ACHN (cell line): ENCODE data around the gene DDX46.

ENCODE experiments used
- DNase-seq: peaks from one replicate; pipeline ENCODE4 v3.0.0-alpha.2; 2015
- in situ Hi-C: cut with HindIII; loops from 2 replicates; pipeline ENCODE4 v1.10.0; 2017; ENCODE audit warnings: low sequenced_read_pairs, low pct_ligation_motif_present, low pct_unique_long_range_greater_than_20kb

The DDX46 gene

DNA sequence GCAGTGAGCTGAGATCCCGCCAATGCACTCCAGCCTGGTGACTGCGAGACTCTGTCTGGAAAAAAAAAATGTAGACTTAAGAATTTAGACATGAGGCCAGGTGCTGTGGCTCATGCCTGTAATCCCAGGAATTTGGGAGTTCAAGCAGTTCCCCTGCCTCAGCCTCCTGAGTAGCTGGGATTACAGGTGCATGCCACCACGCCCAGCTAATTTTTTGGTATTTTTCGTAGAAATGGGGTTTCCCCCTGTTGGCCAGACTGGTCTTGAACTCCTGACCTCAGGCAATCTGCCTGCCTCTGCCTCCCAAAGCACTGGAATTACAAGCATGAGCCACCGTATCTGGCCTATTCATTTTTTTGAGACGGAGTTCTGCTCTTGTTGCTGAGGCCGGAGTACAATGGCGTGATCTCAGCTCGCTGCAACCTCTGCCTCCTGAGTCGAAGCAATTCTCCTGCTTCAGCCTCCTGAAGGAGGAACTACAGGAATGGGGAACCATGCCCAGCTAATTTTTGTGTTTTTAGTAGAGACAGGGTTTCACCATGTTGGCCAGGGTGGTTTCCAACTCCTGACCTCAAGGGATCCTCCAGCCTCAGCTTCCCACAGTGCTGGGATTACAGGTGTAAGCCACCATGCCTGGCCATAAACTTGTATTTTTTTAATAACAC lies 14.0 kb downstream of the DDX46 start:
- in situ Hi-C loops, result no loop called here
- DNase-seq, result no peak

DNA sequence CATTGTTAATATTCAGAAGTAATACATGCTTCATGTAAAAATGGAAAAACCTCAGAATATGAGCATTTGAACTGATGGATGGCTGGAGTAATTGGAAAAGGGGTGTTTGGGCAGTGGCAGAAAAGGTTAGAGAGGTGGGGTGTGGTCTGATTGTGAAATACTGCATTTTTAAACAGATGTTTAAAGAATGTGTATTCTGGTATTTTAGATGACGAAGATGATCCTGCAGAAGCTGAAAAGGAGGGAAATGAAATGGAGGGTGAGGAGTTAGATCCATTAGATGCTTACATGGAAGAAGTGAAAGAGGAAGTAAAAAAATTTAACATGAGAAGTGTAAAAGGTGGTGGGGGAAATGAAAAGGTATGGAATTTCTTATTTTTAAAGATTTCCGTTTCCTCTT lies 18.8 kb downstream of the DDX46 start:
- no peak for DNase-seq
- in situ Hi-C loops, result no loop called here

DNA sequence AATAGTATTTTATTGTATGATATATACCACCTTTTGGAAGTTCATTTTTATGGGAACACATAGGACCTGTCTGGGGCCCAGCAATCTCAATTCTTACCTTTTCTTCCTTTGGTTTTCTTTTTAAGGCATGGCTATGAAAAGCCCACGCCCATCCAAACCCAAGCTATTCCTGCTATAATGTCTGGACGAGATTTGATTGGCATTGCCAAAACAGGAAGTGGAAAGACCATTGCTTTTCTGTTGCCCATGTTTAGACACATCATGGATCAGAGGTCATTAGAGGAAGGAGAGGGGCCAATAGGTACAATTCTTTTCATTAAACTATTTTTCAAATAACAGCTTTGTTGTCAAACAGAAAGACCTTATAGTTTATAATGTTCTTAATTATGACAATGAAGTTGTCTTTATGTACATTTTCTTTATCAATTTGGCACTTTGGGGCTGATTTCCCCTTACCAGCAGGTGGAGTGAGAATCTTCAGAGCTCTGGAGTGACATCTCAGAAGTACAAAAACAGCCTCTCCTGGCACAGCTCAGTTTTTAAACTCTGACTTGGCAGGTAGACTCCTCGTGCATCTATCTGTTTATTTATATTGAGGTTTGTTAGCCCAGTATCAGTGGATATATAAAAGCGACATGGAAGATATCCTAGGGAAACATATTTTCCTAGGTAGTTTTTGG lies 25.8 kb downstream of the DDX46 start:
- in situ Hi-C loops, result no loop called here
- peak; percentile 5 for DNase-seq

DNA sequence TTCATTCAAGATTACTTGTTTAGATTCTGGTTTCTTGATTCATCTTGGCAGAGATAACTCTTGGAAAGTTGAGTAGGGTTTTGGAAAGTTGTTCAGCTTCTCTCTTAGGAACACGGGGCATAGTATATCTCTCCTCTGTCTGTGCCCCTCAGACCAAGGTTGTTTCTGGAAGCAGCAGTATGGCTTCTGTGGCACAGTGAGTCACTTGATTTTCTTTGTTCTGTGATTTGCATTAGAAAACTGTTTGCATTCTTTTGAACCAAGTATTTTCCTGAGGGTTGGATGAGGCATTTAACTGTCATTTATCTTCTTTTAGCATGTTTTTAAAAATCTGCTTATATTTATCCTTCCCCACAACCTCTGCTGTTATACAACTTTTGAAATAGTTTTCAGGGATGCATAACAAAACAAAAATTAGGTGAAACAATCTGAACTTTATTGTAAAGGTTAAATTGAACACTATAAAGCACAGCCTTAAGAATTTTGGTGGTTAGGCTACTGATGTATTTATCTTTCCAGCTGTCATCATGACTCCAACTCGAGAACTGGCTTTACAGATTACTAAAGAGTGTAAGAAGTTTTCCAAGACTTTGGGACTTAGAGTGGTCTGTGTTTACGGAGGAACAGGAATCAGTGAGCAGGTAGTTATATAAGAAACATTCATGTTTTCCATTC lies 26.5 kb downstream of the DDX46 start:
- in situ Hi-C loops, result no loop called here
- DNase-seq, result no peak

DNA sequence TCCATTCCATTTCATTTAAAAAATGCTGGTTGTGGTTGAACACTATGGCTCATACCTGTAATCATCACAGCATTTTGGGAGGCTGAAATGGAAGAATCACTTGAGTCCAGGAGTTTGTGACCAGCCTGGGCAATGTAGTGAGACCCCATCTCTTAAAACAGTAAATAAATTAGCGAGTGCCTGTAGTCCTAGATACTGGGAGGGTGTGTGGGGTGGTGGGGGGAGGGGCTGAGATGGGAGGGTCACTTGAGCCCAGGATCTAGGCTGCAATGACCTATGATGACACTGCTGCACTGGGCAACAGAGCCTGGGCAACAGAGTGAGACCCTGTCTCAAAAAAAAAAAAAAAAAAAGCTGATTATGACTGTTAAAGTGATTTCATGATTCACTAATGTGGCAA lies 29.1 kb downstream of the DDX46 start:
- no peak for DNase-seq
- in situ Hi-C loops, result no loop called here

DNA sequence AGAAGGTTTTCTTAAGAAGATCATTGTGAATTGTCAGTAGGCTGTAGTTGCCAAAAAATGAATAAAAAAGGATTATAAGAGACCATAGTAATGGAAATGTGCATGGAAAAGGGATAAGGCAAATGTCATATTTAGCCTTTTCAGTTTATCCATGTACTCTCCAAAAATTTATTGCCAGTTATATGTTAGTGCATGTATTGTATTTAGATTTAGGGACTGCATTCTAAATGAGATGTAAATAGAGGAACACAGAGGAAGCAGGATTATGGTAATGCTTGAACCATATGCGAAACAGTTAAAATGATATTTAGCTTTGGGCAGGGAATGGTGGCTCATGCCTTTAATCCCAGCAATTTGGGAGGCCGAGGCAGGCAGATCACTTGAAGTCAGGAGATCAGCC lies 33.0 kb downstream of the DDX46 start:
- in situ Hi-C loops, result no loop called here
- no peak for DNase-seq

DNA sequence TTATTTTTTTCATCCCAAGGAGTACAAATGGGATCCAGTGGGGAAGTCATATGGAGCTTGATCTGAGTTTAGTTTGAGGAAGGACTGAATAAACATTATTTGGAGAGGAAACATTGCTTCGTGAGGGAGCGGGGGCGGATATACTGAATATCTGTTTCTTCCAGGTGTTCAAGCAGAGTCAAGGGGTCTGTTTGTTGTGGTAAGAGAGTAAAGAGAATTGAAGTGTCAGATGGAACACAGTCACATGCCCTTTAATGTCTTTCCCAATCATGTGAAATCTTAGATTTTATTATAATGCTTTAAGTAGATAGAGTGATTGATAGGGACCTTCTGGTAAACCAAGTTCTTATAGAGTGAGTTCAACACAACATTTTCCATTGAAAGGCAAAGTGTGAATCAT lies 33.7 kb downstream of the DDX46 start:
- DNase-seq, result no peak
- in situ Hi-C loops, result no loop called here

DNA sequence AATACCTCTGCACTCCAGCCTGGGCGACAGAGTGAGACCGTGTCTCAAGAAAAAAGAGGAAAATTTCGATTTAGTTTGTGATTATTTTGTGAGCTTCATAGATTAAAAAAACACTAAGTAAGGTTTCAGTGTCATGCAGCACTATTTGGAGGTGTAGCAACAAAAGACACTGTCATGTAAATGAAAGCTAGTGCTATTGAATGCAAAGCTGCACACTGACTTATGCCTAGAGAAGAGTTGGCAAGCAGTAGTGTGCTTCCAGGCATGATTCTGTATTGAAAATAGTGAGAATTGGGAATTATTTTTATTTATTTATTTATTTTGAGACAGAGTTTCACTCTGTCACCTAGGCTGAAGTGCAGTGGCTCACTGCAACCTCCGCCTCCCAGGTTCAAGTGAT lies 34.5 kb downstream of the DDX46 start:
- in situ Hi-C loops, result no loop called here

DNA sequence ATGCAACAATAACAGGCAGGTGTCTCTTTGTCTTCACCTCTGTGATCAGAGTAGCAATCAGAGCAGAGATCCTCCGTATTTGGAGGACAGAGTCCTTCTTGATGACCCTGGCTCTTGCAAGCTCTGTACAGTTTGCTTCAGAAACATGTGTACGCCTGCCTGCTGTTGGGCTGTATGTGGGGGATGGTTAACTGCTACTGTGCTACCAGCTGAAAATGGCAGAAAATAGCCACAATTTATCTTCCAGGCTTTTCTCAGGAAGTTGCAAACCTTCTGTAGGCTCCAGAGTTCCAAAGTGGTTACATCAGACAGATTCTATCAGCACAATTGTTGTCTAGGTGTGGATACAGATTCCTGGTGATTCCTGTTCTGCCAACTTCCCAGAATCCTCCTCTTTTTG lies 35.5 kb downstream of the DDX46 start:
- in situ Hi-C loops, result no loop called here
- DNase-seq, result no peak

More for the DNA sequence above, 34.5 kb downstream of the DDX46 start:
- DNase-seq, result no peak

DNA sequence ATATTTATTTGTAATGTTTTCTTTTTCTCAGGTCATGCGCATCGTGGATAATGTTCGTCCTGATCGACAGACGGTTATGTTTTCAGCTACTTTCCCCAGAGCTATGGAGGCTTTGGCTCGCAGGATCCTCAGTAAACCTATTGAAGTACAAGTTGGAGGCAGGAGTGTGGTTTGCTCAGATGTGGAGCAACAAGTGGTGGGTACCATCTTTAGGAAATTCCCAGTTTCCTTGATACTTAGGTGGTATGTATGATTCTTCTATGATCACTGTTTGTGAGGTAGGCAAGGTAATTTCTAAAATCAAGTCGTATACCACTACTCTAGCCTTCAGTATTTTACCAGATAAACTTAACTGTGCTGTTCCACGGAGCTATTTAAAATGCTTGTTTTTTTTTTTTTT lies 36.2 kb downstream of the DDX46 start:
- in situ Hi-C loops, result no loop called here
- no peak for DNase-seq

DNA sequence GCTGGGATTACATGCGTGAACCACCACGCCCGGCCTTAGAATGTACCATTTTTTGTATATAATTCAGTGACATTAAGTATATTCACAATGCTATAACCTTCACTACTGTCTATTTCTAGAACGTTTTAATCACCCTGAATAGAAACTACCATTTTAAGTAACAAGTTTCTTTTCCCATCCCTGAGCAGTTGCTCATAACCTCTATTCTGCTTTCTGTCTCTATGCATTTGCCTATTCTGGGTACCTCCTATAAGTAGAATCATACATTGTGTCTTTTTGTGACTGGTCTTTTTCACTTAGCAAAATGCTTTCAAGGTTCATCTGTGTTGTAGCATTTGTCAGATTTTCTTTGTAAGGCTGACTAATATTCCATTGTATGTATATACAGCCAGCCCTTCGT lies 39.9 kb downstream of the DDX46 start:
- in situ Hi-C loops, result no loop called here
- no peak for DNase-seq

DNA sequence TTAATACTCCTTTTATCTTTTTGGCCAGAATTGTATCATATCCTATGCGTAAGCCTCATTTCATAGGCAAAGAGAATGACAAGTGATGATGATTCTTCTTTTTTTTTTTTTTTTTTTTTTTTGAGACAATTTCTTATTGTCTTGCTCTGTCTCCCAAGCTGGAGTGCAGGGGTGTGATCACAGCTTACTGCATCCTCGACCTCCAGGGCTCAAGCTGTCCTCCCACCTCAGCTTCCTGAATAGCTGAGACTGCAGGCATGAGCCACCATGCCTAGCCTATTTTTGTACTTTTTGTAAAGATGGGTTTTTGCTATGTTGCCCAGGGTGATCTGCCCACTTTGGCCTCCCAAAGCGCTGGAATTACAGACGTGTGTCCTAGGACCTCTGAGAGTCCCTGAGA lies 45.2 kb downstream of the DDX46 start:
- DNase-seq, result no peak
- in situ Hi-C loops, result no loop called here

DNA sequence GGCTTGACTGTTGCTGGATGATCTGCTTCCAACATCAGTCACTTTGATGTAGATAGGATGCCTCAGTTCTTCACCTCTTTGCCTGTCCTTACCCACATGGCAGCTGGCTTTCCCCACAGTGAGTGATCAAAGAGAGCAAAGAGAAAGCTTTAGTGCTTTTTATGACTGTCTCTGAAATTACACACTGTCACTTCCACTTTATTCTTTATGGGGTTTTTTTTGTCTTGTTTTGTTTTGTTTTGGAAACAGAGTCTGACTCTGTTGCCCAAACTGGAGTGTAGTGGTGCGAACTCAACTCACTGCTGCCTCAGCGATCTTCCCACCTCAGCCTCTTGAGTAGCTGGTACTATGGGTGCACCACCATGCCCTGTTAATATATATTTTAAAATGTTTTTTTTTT lies 54.8 kb downstream of the DDX46 start:
- in situ Hi-C loops, result no loop called here
- no peak for DNase-seq

DNA sequence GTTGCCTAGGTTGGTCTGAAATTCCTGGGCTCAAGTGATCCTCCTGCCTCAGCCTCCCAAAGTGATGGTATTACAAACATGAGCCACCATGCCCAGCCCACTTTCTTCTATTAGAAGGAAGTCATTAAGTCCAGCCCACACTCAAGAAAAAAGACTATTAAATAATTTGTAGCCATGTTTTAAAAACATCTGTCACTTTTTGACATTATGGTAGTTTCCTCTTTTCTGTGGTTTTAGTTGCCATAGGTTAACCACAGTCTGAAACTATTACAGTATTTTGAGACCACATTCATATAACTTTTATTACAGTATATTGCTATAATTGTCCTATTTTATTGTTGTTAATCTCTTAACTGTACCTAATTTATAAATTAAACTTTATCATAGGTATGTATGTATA lies 55.2 kb downstream of the DDX46 start:
- in situ Hi-C loops, result no loop called here
- no peak for DNase-seq

DNA sequence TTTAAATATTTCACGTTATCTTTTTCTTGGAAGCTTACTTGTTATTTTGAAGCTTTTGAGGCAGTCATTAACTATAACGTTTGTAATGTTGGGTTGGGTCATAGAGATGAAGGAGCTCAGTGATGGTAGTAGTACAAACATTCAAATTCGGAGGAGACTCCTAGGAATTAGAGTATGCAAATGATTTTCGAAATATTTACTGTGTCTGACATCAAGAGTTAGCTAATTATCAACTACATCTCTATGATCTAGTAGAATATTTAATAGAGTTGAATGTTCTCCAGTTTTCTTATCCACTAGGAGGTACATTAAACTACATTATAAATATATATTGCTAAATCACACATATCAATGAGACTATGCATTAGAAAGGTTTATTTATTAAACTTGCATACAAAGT lies 58.4 kb downstream of the DDX46 start:
- in situ Hi-C loops, result no loop called here
- no peak for DNase-seq

DNA sequence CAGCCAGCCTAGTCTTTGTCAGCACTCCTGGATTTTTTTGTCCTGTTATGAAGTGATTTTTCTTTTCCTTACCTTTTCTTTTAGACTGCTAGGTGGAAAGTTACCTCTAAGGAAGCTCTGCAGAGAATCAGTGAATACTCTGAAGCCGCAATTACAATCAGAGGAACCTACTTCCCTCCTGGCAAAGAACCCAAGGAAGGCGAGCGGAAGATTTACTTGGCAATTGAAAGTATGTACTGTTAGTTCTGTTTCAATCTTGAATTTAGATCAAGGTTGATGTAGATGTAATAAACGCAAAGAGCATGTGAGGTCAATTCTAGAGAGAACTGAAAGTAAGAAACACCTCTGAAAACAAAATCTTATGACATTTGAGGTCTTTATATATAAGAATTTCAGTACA lies 60.2 kb downstream of the DDX46 start:
- in situ Hi-C loops, result no loop called here
- DNase-seq, result no peak

DNA sequence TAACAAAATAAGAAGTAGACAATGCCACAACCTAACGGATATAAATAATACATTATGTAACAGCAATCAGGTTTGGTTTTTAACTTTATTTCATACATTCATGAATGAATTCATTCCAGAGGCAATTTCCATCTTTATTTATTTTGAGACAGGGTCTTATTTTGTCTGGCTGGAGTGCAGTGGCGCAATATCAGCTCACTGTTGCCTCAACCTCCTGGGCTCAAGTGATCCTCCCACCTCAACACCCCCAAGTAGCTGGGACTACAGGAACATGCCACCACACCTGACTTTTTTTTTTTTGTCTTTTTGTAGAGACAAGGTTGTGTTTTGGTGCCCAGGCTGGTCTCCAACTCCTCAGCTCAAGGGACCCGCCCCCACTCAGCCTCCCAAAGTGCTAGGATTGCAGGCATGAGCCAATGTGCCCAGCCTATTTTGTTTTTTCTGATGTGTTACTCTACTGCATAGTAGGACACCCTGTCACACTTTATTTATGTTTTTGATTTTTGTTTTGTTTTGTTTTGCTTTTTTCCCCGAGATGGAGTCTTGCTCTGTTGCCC lies 60.9 kb downstream of the DDX46 start:
- no peak for DNase-seq
- in situ Hi-C loops, result no loop called here

DNA sequence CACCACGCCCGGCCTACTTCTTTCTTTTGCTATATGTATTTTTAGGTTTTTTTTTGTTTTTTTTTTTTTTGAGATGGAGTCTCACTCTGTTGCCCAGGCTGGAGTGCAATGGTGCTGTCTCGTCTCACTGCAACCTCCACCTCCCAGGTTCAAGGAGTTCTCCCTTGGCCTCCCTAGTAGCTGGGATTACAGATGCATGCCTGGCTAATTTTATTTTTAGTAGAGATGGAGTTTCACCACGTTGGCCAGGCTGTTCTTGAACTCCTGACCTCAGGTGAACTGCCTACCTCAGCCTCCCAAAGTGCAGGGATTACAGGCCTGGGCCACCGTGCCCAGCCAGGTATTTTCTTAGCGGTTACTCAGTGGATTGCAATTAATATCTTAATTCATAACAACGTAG lies 63.3 kb downstream of the DDX46 start:
- in situ Hi-C loops, result no loop called here
- DNase-seq, result no peak

DNA sequence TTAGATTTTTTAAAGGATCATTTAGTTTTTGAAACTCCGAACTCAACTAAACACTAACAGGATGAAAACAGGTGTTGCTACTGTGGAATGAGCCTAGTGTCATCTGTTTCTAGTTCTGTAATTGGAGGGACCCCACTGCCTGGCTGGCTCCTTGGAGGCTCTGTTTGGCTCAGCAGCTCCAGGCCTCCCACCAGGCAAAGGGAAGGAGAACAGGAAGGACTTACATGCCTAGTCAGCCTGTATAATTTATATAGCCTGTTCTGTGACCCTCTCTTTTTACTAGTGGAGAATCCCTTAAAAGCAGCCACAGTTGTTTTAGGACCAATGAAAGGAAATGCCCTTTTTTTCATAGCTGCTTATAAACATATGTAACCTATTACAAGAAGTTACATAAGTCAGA lies 66.1 kb downstream of the DDX46 start:
- in situ Hi-C loops, result no loop called here
- DNase-seq, result no peak

DNA sequence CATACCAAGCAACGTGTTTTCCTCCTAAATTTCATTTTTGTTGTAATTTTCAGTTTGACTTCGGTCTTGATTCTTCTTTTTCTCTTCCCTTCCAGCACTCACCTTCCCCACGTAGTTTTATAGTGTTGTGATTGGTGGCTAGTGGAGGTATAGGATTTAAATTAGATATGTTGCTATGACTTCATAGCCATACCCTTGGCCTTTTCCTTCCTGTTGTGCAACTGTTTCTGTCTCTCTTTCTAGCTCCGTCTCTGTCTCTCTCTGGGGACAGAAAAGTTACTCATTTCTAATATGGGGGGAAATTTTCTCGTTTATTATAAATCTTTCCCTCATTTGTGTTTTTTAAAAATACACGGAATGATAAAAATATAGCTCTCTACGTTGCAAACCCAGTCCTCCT lies 66.6 kb downstream of the DDX46 start:
- DNase-seq, result no peak
- in situ Hi-C loops, result no loop called here
